22Rv1 (cell line): ENCODE data around the gene SPN.

Experiments
- CTCF ChIP-seq: fragments of 450-650 bp; IDR thresholded peaks from 2 replicates; pipeline ENCODE4 v1.5.1; 2017; ENCODE audit warnings: mild to moderate bottlenecking
- ZFX ChIP-seq: fragments of 450-650 bp; IDR thresholded peaks from 2 replicates; pipeline ENCODE4 v1.6.1; 2017; ENCODE audit warnings: antibody characterized with exemption, borderline replicate concordance

- TF ChIP-seq CTCF (no peak), ZFX (no peak)
Observed at GRCh38 chr16:29643596-29643995, 19.5 kb upstream of the SPN start.
